ENCODE results near the gene ZNF555.
"Not testable (repeated sequence)": the region's sequence is repeated elsewhere in the genome, so short reads cannot be mapped to it uniquely, and the experiment has no call there.

The ZNF555 gene

GRCh38 chr19:2903326-2903725, 62.1 kb downstream of the ZNF555 start:
- H3K27ac Mint-ChIP-seq; H3K9me3 Mint-ChIP-seq; ATAC-seq; DNase-seq (ENCODE audit: low spot score in 2 of 2); H3K4me3 Mint-ChIP-seq; H3K36me3 Mint-ChIP-seq: not testable (repeated sequence)
- peaks cover 26% of the 10 kb centered on the region for H3K4me1 Mint-ChIP-seq

- ATAC-seq, result no peak
- H3K4me3 Mint-ChIP-seq, result no peak overlapping the region
- peaks cover 4% of the 10 kb centered on the region for H3K36me3 Mint-ChIP-seq
- H3K9me3 Mint-ChIP-seq, result no peaks in the 10 kb centered on the region
- DNase-seq (ENCODE audit: low spot score in 2 of 2), result no peak
- H3K27ac Mint-ChIP-seq, result no peak overlapping the region
- H3K4me1 Mint-ChIP-seq, result peaks cover 33% of the 10 kb centered on the region
These were observed 64.7 kb downstream of the ZNF555 start for GRCh38 chr19:2905918-2906519.

- Mint-ChIP-seq H3K4me3 (no peak overlapping the region), H3K4me1 (peaks cover 32% of the 10 kb centered on the region), H3K9me3 (no peaks in the 10 kb centered on the region), H3K27ac (no peak overlapping the region), H3K36me3 (peaks cover 4% of the 10 kb centered on the region)
- ATAC-seq, result no peak
- no peak for DNase-seq (ENCODE audit: low spot score in 2 of 2)
These were observed 65.4 kb downstream of the ZNF555 start for GRCh38 chr19:2906631-2907195.

All from stimulated activated effector memory CD8-positive, alpha-beta T cell treated with anti-CD3 and anti-CD28 coated beads, Interleukin-12 subunit alpha, Interleukin-12 subunit beta, amount 100 ng/mL, for 72 hours (primary cell).